Measurements from ENCODE around the gene N4BP2L2.

- TF ChIP-seq CSDC2 (CRISPR knock-in tag; IDR thresholded peaks at IDR 0.05) (no peak), ISL1 (CRISPR knock-in tag; IDR thresholded peaks at IDR 0.05) (no peak), POU6F1 (CRISPR knock-in tag; IDR thresholded peaks at IDR 0.05; ENCODE audit: borderline replicate concordance, low read depth) (no peak), BACH2 (CRISPR knock-in tag; IDR thresholded peaks at IDR 0.05; ENCODE audit: borderline replicate concordance) (no peak), TOX (CRISPR knock-in tag; IDR thresholded peaks at IDR 0.05; ENCODE audit: borderline replicate concordance) (no peak), ARNTL (CRISPR knock-in tag; IDR thresholded peaks at IDR 0.05; ENCODE audit: borderline replicate concordance, low read depth) (no peak), PATZ1 (CRISPR knock-in tag; IDR thresholded peaks at IDR 0.05; ENCODE audit: borderline replicate concordance) (no peak), ZNF70 (CRISPR knock-in tag; IDR thresholded peaks at IDR 0.05) (no peak), TCF4 (CRISPR knock-in tag; IDR thresholded peaks at IDR 0.05; ENCODE audit: borderline replicate concordance) (no peak), PPARA (CRISPR knock-in tag; IDR thresholded peaks at IDR 0.05; ENCODE audit: borderline replicate concordance) (no peak), RARB (CRISPR knock-in tag; IDR thresholded peaks at IDR 0.05) (no peak), CREB5 (CRISPR knock-in tag; IDR thresholded peaks at IDR 0.05; ENCODE audit: low read depth) (no peak), OSR1 (CRISPR knock-in tag; IDR thresholded peaks at IDR 0.05) (no peak), ZNF565 (CRISPR knock-in tag; conservative IDR thresholded peaks at IDR 0.05; ENCODE audit: low read depth) (no peak)
Observed at GRCh38 chr13:32456591-32456990, 82.0 kb downstream of the N4BP2L2 start.
